GM19025 (cell line): ENCODE data around the gene MPRIP.
"Not testable (repeated sequence)": the region's sequence is repeated elsewhere in the genome, so short reads cannot be mapped to it uniquely, and the experiment has no call there.

ENCODE experiments used
- ATAC-seq: cut with Tn5 transposase; IDR thresholded peaks from one replicate; pipeline ENCODE4 v1.9.1; 2021; ENCODE audit warnings: mild to moderate bottlenecking, low read depth, moderate library complexity; ENCODE audit not compliant: unreplicated experiment

The MPRIP gene

GRCh38 chr17:17121162-17121561 lies 78.9 kb downstream of the MPRIP start:
- no peak for ATAC-seq

DNA sequence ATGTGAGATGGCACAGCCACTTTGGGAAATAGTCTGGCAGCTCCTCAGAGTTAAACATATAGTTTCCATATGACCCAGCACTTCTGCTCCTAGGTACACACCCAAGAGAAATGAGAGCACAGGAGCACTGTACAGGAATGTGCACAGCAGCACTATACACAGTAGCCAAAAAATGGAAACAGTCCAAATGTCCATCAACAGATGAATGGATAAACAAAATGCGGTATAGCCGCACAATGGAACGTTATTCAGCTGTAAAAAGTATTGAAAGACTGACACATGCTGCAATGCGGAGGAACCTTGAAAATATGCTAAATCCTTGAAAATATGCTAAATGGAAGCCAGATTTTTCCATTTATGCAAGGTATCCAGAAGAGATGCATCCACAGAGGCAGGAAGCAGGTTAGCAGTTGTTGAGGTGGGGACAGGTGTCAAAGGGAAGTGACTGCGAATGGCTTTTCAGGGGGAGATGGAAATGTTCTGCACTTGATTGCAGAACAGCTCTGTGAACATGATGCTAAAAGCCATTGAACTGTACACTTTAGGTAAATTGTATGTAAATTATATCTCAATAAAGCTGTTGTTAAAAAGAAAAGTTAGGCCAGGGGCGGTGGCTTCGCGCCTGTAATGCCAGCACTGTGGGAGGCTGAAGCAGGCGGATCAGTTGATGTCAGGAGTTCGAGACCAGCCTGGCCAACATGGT lies 80.7 kb downstream of the MPRIP start:
- no peak for ATAC-seq

DNA sequence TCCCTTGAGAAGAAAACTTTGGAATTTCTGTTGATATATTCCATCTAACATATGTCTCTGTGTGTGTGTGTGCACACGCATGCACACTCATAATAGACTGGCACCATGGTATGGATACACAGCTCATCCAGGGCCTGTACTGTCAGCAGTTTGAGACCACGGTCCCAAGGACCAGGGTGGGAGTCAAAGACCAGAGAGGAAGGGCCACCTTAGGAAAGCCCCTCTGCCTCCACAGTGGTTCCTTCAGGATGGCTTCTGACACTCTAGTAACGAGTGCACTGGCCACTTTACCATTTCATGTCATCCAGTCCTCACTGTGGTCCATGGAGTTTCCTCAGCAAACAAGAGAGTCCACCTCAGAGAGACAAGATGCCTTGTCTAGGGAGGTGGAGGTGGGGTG lies 82.1 kb downstream of the MPRIP start:
- ATAC-seq: no peak

GRCh38 chr17:17125136-17126084 lies 83.2 kb downstream of the MPRIP start:
- no peak for ATAC-seq

DNA sequence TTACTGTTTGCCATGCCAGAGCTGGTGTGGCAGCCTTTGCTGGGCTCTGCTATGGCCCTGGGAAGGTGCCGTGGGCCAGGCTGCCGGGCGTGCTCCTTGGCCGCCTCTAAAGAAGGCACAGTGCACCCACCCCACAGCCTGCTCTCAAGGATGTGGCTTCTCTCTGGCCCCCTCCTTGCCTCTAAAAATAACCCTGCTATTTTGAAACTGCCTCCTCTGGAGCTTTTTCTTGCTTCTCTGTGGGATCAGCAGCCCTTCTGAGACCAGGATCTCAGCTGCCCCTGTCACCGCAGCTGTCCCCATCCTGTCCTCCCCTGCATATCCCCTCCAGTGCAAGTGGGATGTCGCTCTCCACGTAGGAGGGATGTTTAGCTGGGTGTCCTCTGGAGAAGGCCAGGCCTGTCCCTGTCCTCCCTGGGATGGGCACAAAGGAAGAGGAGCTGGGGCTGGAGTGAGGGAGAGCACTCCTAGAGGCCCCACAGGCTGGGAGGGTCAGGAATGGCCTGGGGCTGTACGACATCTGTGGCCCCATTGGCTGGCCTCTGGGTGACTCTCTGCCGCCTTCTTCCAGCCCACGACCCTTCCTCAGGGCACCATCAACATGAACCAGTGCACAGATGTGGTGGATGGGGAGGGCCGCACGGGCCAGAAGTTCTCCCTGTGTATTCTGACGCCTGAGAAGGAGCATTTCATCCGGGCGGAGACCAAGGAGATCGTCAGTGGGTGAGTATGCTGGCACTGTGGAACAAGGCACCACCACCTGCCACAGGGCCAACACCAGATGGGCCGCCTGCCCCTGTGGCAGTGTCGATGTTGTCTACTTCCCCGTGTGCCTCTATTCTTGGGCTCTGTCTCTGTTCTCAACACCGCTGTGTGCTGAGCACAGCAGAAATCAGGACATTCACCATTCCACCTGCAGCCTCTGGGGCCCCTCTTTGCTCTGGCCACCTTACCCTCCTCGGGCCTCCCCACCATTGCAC lies 84.2 kb downstream of the MPRIP start:
- no peak for ATAC-seq

DNA sequence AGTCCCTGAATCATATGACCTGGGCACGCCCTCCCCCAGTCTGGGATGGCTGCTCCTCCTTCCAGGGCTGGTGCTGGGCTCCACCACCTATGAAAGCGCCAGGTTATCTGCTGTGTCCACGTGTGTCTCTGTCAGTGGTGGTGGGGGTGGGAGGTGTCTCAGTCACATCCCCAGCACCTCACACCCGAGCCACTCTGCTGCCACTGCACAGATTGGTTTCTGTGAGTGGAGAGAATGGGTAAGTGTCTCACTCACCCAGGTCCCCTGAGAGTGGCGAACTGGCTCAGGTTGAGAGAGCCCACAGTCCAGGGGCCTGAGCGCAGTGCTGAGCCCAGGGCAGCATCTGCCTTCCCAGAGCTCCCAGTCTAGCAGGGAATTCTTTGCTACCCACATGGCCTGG lies 84.9 kb downstream of the MPRIP start:
- no peak for ATAC-seq

DNA sequence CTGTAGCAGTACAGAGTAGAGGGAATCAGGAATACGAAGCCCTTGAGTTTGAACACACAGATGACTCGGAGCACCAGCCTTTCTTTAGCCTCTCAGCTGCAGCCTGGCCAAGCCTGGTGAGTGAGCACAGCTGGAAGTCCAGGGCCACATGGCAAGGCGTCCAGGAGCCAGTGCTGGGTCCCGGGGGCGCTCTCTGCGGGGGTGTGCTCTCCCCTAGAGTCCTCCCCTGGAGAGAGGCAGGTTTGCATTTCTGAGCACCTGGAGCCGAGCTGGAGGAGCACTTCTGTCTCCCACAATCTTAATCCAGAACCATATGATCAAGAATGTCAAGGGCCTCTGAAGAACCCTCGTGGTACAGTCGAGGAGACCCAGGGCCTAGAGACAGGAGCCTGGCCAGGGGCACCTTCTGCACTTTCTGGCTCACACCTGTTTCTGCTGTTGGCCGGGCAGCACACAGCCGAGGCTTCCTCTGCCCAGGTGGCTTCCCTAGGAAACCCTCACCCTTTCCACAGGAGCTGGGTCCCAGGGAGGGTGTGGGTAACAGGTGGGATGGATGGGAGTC lies 85.6 kb downstream of the MPRIP start:
- no peak for ATAC-seq

DNA sequence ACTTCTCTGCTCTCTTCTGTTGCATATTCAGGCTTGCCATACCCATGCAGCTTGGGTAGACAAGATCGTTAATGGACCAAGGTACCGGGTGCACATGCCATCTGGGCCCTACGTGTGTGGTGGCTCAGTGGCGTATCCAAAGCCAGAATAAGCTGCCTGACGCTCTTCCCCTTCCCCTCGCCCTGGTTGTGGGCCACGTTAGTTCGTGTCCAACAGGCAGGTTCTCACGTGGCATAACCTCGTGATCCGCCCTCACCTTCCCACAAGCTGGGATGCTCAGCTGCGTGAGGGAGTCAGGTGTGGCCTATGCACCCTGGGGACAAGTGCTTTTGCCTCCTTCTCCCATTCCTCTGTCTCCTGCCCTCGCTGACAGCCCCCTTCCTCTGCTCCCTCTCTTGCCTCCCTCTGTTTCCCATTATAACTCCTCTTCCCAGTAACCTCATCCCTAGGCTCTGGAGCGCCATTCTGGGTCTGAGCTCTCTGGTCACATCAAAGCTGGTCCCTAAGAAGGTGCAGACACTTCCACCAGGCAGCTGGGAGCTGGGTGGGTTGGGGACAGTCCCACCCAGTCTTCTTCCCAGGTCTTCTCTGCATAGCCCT lies 86.3 kb downstream of the MPRIP start:
- ATAC-seq: no peak

DNA sequence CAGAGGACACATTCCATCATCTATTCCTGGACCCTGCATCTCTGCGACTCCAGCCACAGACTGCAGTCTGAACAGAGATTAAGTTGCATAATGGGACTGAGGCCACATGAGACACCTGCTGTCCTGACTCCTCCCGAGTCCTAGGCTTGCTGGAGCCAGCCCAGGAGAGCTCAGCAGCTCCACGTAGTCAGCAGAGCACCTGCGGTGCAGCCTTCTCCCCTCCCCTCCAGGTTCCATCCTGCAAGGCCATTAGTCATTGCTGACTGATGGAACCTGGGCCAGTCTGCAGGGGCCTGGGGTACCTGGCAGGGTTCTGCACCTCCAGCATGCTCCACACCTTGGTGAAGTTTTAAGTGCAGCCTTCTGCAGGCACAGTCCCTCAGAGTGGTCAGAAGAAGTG lies 87.2 kb downstream of the MPRIP start:
- no peak for ATAC-seq

- no peak for ATAC-seq
Observed at GRCh38 chr17:17130077-17130844, 88.0 kb downstream of the MPRIP start.

- no peak for ATAC-seq
Observed at GRCh38 chr17:17131839-17132238, 89.6 kb downstream of the MPRIP start.

DNA sequence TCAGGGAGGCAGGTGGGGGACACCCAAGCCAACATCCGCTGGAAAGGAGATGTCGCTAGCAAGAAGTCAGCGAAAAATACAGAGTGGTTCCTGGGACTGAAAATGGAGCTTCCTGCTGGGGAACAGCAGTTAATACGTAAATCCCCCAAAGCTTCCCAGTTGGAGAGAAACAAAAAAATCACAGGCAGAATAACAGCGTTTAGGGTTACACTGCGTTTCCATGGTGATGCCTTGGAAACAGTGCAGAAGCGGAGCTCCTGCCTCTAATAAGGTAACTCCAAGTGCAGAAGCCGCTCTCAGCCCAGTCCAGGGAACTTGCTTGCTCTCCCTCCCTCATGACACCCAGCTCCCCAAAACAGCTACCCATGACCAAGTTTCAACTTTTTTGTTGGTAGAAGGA lies 90.5 kb downstream of the MPRIP start:
- ATAC-seq: no peak

DNA sequence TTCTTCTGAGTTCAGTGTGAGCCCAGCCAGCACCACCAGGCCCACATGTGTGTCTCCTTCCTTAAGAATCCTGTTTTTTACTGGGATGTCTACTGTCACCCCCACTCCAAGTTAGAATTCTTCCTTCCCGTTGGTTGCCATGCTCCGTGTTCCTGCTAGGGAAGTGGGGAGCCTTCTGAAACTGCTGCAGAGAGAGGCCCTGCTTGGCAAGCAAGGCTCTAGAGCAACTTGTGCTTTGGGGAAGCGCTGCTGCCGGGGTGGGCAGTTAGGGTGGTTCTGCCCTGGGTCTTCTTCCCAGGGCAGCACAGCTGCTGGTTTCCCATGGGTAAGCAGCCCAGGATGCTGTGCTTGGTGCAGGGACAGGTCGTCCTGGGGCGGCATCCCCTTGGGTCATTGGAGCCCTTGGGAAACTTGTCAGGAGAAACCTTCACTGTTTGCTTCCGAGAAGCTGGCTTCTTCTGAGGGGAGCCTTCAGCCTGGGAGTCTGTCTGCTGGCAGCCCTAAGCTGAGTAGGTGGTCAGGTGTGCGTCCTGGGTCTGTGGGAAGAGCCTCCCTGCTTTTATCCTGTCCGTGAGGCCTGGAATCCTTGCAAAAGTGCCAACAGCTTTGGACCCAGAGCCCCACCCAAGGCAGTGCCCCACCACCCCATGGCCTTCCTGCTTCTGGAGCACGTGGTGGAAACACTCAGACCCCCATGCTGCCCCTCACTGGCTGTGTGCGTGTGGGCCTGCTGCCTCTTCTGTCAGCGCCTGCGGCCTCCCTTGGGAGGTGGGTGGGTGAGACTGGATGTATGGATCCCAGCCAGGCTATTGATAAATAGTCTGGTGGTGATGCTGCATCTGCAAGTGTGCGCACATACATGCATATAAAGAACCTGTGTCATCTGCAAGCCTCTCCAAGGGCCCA lies 92.0 kb downstream of the MPRIP start:
- ATAC-seq: no peak

DNA sequence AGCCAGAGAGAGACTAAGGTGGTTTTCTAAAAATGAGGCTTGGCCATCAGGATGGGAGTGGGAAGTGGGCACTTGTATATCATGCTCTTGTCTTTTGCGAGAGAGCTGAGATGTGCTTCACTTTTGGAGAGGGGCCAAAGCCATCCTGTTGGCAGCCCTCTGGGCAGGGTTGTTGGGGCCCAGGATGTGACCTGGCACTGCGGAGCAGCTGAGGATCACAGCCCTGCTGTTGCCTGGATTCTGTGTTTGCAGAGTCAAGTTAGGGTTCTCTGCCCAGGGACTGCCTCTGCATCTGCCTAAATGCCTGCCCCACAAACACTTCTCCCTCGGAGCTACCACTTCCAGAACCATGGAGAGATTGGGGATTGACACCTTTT lies 92.7 kb downstream of the MPRIP start:
- no peak for ATAC-seq

DNA sequence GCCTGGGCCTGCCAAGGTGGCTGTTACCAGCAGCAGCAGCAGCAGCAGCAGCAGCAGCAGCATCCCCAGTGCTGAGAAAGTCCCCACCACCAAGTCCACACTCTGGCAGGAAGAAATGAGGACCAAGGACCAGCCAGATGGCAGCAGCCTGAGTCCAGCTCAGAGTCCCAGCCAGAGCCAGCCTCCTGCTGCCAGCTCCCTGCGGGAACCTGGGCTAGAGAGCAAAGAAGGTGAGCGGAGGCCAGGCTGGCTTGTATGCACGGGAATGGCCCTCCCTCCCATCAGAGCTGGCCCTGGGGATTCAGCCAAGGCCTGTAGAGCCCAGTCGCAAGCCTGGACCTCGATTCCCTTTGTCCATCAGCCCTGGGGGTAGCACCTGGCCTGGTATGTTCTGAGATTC lies 94.0 kb downstream of the MPRIP start:
- not testable (repeated sequence) for ATAC-seq

- ATAC-seq: peak; percentile 45
Observed at GRCh38 chr17:17137731-17138585, 95.7 kb downstream of the MPRIP start.

GRCh38 chr17:17139972-17140589 lies 97.8 kb downstream of the MPRIP start:
- ATAC-seq: no peak
